Ascending aorta (tissue), 2 donors: ENCODE measurements around the gene ACTN4. TPM values are rescaled to one million over a fixed set of nuclear protein-coding genes. Genes with fewer than 3 reads are reported as not detected.

Experiments
- DNase-seq, 2 donors: peaks; one replicate each; pipeline ENCODE4 v3.0.0-alpha.2; 2019; ENCODE audit warnings: low spot score in 2 of 2
- H3K27ac ChIP-seq, 2 donors: fragments of 200-600 bp; sonication (generic); one replicate each; pipeline ENCODE4 v1.5.1; 2016 to 2017; ENCODE audit warnings: mild to moderate bottlenecking in 1 of 2
- H3K27me3 ChIP-seq: fragments of 200-600 bp; sonication (generic); one replicate; pipeline ENCODE4 v1.5.1; 2017
- H3K36me3 ChIP-seq, 2 donors: fragments of 200-600 bp; sonication (generic); one replicate each; pipeline ENCODE4 v1.5.1; 2016
- H3K4me1 ChIP-seq, 2 donors: fragments of 200-600 bp; sonication (generic); one replicate each; pipeline ENCODE4 v1.5.1; 2016 to 2017; ENCODE audit warnings: mild to moderate bottlenecking in 1 of 2
- H3K4me3 ChIP-seq, 2 donors: fragments of 200-600 bp; sonication (generic); one replicate each; pipeline ENCODE4 v1.5.1; 2016 to 2017; ENCODE audit warnings: mild to moderate bottlenecking in 1 of 2
- H3K9me3 ChIP-seq, 2 donors: fragments of 200-600 bp; sonication (generic); one replicate each; pipeline ENCODE4 v1.5.1; 2016
- intact Hi-C: fragments of 100-400 bp; cut with DNase I; formaldehyde crosslinking; loops from one replicate; pipeline ENCODE4 v1.15.1; 2023
- total RNA-seq: library from RNA; depleted of rRNA; stranded (reverse); fragments of >200 nt; gene quantifications from one replicate; pipeline ENCODE4 v1.1.0, GENCODE V29; 2016
- TF ChIP-seq, protein P1 (sequence below), 3 experiments: fragments of 200-600 bp in 2 of 3; fragments of 450-650 bp in 1 of 3; sonication (generic) in 2 of 3; IDR thresholded peaks; one replicate each; pipeline ENCODE4 v1.5.1; 2016 to 2019; ENCODE audit warnings: antibody characterized with exemption in 3 of 3, mild to moderate bottlenecking in 1 of 3, moderate library complexity in 1 of 3

The ACTN4 gene
- total RNA-seq, 1 donor from 2014 or later = 1,036 TPM

DNA sequence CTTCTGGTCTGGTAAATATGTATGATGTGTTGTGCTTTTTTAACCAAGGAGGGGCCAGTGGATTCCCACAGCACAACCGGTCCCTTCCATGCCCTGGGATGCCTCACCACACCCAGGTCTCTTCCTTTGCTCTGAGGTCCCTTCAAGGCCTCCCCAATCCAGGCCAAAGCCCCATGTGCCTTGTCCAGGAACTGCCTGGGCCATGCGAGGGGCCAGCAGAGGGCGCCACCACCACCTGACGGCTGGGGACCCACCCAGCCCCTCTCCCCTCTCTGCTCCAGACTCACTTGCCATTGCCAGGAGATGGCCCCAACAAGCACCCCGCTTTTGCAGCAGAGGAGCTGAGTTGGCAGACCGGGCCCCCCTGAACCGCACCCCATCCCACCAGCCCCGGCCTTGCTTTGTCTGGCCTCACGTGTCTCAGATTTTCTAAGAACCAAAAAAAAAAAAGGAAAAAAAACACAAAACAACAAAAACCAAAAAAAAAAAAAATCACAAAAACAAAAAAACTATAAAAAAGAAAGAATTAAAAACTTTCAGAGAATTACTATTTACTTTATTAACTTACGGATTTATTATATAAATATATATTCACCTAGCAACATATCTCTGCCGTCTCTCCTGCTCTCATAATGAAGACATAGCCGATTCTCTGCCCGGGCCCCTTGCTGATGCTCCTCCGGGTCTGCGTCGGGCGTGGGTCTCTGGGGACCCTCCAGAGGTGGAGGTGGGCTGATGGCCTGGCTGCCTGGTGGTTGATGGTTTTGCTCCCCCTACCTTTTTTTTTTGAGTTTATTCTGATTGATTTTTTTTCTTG, 82.4 kb downstream of the ACTN4 start:
- no peak for DNase-seq
- TF ChIP-seq, protein P1, sequence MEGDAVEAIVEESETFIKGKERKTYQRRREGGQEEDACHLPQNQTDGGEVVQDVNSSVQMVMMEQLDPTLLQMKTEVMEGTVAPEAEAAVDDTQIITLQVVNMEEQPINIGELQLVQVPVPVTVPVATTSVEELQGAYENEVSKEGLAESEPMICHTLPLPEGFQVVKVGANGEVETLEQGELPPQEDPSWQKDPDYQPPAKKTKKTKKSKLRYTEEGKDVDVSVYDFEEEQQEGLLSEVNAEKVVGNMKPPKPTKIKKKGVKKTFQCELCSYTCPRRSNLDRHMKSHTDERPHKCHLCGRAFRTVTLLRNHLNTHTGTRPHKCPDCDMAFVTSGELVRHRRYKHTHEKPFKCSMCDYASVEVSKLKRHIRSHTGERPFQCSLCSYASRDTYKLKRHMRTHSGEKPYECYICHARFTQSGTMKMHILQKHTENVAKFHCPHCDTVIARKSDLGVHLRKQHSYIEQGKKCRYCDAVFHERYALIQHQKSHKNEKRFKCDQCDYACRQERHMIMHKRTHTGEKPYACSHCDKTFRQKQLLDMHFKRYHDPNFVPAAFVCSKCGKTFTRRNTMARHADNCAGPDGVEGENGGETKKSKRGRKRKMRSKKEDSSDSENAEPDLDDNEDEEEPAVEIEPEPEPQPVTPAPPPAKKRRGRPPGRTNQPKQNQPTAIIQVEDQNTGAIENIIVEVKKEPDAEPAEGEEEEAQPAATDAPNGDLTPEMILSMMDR (IDR thresholded peaks at IDR 0.05) = peak; percentile 71 to 78 (median 74)
- Histone ChIP-seq H3K36me3 (peaks cover 62 to 72% of the 10 kb centered on the region in 2 donors), H3K4me3 (no peak overlapping the region), H3K27ac (peak overlapping the region in 1 of 2 donors; percentile 46), H3K27me3 (no peaks in the 10 kb centered on the region), H3K9me3 (no peaks in the 10 kb centered on the region), H3K4me1 (peaks cover 0 to 11% of the 10 kb centered on the region in 2 donors)
- intact Hi-C loops = loop anchor here (5.0 kb wide), 1 partner anchor 117 kb away; the partner anchor contains the start of gene HNRNPL

- H3K27ac ChIP-seq = peak overlapping the region in 1 of 2 donors; percentile 68
- TF ChIP-seq, protein P1 (IDR thresholded peaks at IDR 0.05) = no peak
- intact Hi-C loops = loop anchor here (5.0 kb wide), 1 partner anchor 117 kb away; the partner anchor contains the start of gene HNRNPL
- DNase-seq = no peak
- no peak overlapping the region for H3K4me3 ChIP-seq
- H3K9me3 ChIP-seq = no peaks in the 10 kb centered on the region
- peaks cover 57 to 67% of the 10 kb centered on the region in 2 donors for H3K36me3 ChIP-seq
- no peaks in the 10 kb centered on the region for H3K27me3 ChIP-seq
- peaks cover 0 to 14% of the 10 kb centered on the region in 2 donors for H3K4me1 ChIP-seq
Observed at GRCh38 chr19:38730470-38730730, 83.0 kb downstream of the ACTN4 start.

DNA sequence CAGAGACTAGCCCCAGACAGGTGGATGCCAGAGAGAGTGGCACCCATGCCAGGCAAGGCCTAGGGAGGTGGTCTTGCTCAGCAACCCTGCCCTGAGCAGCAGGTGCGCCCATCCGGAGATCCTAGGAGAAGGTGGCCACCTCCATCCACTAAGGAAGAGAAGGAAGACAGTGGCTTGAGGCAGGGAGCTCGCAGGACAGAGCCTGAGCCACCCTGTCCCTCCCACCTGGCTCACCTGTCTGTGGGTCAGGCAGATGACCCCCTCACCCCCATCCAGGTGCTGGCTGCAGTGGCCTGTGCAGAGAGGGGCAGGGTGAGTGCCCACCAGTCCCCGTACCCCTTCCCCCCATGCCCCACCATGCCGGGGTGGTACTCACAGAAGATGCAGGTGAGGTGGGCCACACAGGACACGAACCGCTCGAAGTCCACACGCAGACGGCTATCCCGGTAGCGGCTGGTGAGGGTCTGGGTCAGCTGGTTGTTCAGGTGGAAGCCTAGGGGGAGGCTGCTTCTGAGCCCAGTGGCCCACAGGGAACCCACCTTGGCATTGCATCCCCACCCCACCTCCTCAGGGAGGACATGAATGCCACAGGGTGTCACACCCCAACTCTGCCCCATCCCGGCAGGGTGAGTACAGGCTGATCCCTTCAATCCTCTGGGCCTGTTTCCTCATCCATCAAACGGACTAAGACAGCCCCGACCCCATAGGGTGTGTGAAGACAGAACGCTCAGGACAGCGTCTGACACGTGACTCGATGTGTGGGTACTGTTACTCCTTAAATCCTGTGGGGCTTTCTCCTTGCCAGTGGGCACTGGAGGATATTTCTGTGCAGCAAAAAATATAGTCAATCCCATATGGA, 83.5 kb downstream of the ACTN4 start:
- intact Hi-C loops = loop anchor here (5.0 kb wide), 1 partner anchor 116 kb away; the partner anchor contains the start of gene HNRNPL
- no peaks in the 10 kb centered on the region for H3K27me3 ChIP-seq
- H3K9me3 ChIP-seq = no peaks in the 10 kb centered on the region
- TF ChIP-seq, protein P1 (IDR thresholded peaks at IDR 0.05) = no peak
- peaks cover under 1 to 15% of the 10 kb centered on the region in 2 donors for H3K4me1 ChIP-seq
- peaks cover 51 to 61% of the 10 kb centered on the region in 2 donors for H3K36me3 ChIP-seq
- no peak overlapping the region for H3K4me3 ChIP-seq
- peak in 1 of 2 donors; percentile 66 for DNase-seq
- peak overlapping the region; percentile 18 to 68 for H3K27ac ChIP-seq

DNA sequence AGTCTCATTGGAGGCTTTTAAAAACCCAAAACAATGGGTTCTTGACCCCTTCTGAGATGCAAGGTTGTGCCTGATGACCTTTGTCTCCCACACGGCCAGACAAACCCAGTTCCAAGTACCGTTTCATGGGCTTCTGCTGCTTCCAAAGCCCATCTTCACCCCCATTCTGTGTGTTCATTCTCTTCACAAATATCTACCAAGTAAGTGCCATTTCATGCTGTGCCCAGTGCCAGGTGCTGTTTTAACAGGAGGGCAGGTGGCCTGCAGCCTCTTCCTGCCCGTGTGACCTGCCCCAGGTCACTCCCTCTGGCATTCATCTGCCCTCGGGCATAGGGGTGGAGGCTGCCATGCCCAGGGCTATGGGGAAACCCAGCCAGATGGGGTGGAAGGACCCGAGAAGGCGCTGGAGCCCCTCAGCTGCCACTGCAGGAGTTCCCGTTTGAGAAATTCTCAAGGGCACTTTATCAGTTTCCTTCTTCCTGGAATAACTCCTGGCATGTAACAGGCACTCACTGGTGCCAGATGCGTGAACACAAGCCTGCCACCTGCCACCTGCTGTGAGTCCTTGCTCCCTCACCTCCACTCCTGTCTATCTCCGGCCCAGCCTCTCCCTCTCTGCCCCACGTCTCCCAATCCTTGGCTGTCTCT, 84.3 kb downstream of the ACTN4 start:
- H3K27ac ChIP-seq = peak overlapping the region; percentile 68 to 71
- TF ChIP-seq, protein P1 (IDR thresholded peaks at IDR 0.05) = no peak
- no peaks in the 10 kb centered on the region for H3K9me3 ChIP-seq
- no peak overlapping the region for H3K4me3 ChIP-seq
- intact Hi-C loops = loop anchor here (2.0 to 5.0 kb wide), 2 partner anchors 83 to 116 kb away; partner anchors contain the start of gene HNRNPL
- peaks cover 43 to 53% of the 10 kb centered on the region in 2 donors for H3K36me3 ChIP-seq
- H3K27me3 ChIP-seq = no peaks in the 10 kb centered on the region
- peak in 1 of 2 donors; percentile 62 for DNase-seq
- peaks cover 6 to 22% of the 10 kb centered on the region in 2 donors for H3K4me1 ChIP-seq

DNA sequence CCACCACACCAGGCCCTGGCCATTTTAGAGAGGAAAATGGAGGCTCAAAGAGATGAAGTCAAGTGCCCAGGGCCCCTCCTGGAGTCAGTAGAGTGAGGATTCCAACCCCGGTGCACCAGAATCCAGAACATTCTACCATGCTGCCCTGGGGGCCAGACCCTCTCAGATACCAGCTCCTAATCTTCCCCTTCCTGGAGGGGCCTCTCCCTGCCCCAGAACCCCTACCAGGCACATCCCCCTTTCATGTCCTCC, 85.7 kb downstream of the ACTN4 start:
- peak overlapping the region; percentile 68 to 71 for H3K27ac ChIP-seq
- H3K36me3 ChIP-seq = peaks cover 29 to 39% of the 10 kb centered on the region in 2 donors
- intact Hi-C loops = loop anchor here (2.0 to 5.0 kb wide), 2 partner anchors 84 to 114 kb away; partner anchors contain the start of gene HNRNPL
- DNase-seq = peak in 1 of 2 donors; percentile 65
- TF ChIP-seq, protein P1 (IDR thresholded peaks at IDR 0.05) = no peak
- H3K4me1 ChIP-seq = peaks cover 6 to 20% of the 10 kb centered on the region in 2 donors
- no peak overlapping the region for H3K4me3 ChIP-seq
- no peaks in the 10 kb centered on the region for H3K27me3 ChIP-seq
- H3K9me3 ChIP-seq = no peaks in the 10 kb centered on the region
